ENCODE results near the gene ASS1.
A peak's percentile ranks its signal among the peaks of the same experiment; 100 is the strongest.

Gene ASS1

GRCh38 chr9:130500340-130501180 is 55.8 kb downstream of the ASS1 start:
- DNase-seq, result no peak

GRCh38 chr9:130501639-130502038 is 56.9 kb downstream of the ASS1 start:
- DNase-seq, result no peak

DNA sequence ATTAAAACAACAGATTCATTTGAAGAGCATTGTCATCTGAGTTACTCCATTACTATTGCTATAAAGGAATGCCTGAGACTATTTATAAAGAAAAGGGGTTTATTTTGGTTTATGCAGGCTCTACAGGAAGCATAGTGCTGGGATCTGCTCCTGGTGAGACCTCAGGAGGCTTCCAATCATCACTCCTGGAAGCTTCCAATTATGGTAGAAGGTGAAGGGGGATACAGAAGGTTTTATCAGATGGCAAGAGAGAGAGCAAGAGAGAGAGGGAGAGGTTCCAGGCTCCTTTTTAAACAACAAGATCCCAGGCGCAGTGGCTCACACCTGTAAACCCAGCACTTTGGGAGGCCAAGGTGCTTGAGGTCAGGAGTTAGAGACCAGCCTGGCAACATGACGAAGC is 63.5 kb downstream of the ASS1 start:
- DNase-seq, result no peak

GRCh38 chr9:130512199-130512598 is 67.4 kb downstream of the ASS1 start:
- DNase-seq, result no peak

GRCh38 chr9:130513078-130513477 is 68.3 kb downstream of the ASS1 start:
- DNase-seq, result no peak

- DNase-seq, result no peak
These were observed 73.5 kb downstream of the ASS1 start for GRCh38 chr9:130518233-130518632.

- DNase-seq, result no peak
These were observed 74.4 kb downstream of the ASS1 start for GRCh38 chr9:130518943-130519799.

DNA sequence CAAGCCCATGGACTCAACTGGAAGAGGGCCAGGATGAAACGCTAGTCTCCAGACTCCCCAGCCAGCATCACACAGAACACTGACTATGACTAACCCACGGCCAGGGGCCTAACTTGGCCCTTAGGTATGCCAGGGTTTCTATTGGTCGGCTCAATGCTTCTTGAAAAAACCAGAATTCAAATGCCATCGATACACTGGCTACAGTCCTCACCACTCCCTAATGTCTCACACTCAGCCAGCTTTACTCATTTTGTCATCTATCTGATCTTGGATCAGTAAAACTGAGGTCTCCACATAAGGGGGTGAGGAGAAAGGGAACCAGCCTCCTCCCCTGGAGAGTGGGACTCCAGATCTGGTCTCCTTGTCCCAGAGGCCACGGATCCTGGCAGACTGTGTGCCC is 75.2 kb downstream of the ASS1 start:
- no peak for DNase-seq

DNA sequence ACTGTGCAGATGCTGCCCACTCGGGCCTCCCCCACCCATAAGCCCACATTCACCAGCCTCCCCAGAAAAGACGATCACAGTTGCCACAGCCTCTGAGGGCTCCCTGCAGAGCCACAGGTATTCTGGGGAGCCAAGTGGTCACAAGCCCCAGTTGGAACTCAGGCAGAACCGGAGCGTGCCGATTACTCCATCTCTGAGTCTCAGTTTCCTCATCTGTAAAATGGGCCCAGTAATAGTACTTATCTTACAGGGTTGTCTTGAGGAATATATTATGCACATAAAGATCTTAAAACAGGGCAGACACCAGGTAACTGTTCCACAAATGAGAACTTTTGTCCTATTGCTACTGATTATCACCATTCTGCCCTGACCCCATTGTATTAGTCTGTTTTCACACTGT is 77.0 kb downstream of the ASS1 start:
- no peak for DNase-seq

DNA sequence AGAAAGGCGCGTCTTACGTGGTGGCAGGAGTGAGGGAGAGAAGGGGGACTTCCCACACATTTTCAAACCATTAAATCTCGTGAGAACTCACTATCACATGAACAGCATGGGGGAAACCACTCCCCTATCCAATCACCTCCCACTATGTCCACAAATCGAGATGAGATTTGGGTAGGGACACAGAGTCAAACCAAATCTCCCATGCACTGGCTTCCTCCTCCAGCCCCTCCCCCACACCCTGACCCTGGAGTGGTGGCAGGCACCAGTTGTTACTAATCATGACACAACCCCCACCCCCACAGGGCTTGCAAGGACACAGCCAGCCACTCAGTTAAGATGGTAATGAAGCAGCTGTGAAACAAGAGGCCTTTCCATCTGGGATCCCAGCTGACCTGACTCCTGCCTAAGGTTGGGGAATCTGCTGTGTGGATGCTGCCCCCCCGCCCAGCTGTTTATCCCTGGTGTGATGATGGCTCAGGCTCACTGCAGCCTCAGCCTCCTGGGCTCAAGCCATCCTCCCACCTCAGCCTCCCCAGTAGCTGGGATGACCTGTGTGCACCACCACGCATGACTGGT is 77.6 kb downstream of the ASS1 start:
- DNase-seq, result no peak

GRCh38 chr9:130523921-130524320 is 79.2 kb downstream of the ASS1 start:
- no peak for DNase-seq

DNA sequence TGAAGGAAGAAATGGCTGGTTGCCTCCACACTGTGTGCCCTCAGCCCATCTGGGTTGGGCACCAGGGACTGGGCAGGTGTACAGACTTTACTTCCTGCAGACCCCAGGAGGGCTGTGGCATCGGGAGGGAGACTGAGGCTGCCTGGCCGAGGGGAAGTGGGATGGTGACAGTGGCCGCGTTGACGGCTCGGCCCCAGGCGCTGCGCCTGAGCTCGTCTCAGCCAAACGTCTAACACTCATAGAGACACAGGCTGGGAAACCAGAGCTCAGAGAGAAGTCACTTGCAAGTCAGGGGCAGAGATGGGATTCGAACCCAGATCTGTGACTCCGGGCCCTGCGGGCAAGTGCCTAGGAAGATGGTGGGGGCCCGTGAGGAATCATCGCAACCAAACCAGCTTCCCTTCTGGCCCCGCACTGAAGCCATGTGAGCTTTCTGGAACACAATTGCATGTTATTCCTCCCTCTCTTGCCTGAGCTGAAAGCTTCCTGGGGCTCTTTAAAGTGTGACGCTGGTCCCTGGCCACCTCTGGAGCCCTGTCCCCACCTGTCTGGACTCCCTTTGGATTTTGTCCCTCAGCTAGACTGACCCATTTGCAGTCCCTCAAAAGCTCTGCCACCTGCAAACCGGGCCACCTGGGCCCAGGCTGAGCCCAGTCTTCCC is 81.6 kb downstream of the ASS1 start:
- no peak for DNase-seq

- no peak for DNase-seq
These were observed 82.3 kb downstream of the ASS1 start for GRCh38 chr9:130526854-130527650.

DNA sequence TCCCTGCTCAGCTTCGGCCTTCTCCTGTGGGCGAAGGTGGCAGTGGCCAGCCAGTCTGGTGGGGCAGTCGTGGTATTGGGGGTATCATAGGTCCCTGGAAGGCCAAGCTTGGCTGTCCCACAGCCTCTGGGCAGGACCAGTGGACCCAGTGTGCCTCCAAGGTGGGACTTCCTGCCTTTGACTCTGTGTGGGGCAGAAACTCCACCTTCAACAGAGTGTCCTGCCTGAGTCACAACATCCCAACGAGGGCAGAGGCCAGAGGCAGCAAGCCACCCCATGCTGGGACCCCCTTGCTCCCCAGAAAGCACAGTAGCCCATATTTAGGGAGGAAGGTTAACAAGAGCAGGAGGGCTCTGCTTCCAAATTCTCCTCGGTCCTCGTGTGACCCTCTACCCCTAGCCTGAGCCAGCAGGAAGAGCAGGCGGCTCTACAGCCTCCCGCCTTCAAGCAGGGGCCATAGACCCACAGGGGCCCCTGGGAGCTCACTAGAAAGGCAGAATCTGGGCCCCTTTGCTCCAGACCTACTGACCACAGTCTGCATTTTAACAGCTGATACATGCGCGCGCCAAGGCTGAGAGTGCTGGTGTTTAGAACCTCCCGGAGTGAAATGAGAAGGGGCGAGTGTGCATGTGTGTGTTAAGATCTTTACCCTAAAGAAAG is 83.0 kb downstream of the ASS1 start:
- no peak for DNase-seq

GRCh38 chr9:130528674-130529073 is 83.9 kb downstream of the ASS1 start:
- no peak for DNase-seq

- no peak for DNase-seq
These were observed 86.2 kb downstream of the ASS1 start for GRCh38 chr9:130530938-130531337.

- peak; percentile 93 for DNase-seq
These were observed 86.9 kb downstream of the ASS1 start for GRCh38 chr9:130531670-130532069.

DNA sequence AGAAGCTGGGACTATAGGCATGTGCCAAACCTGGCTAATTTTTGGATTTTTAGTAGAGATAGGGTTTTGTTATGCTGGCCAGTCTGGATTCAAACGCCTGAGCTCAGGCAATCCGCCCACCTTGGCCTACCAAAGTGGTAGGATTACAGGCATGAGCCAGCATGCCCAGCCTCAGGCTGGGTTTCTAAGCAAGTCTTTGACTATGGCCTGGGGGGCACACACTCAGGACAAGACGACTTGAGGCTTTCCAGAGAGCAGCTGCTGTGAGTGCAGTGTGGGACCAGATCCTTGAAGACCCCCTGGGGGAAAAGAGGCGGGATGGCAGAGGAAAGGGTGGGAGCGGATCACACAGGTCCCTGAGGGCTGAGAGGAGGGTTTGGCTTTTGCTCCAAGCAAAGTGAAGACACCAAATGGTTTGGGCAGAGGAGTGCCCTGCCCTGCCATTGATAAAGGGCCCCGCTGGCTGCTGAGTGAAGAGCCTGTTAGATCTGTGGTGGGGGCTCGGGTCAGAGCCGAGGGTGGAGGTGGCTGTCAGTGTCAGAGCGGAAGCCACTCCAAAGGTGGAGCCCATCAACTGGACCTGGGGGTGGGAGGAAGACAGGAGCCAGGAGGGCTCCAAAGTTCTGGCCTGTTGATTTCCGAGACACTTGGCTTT is 87.8 kb downstream of the ASS1 start:
- DNase-seq, result peak; percentile 61

GRCh38 chr9:130535818-130536521 is 91.2 kb downstream of the ASS1 start:
- peak; percentile 96 for DNase-seq

DNA sequence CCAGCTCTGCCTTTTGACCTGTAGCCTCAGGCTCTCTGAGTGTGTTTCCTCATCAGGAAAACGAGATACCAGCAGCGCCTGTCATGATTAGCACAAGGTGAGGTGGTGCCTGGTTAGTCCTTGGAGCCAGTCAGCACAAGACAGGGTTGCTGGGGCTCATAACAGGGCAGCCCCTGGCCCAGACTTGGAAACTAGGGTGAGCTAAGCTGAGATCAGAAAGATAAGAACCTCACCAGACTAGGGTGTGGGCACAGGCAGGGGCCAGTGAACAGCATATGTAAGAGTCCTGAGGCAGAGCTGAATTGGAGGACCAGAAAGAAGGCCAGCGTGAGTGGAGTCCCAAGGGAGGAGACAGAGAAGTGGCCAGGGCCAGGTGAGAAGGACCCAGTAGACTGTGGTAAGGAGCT is 91.9 kb downstream of the ASS1 start:
- DNase-seq, result peak; percentile 80

Measured in hematopoietic multipotent progenitor cell treated with erythropoietin and hydrocortisone succinate and interleukin-3 and kit ligand, for 8 days (in vitro differentiated cells).